ENCODE data around the gene ARHGAP8. TPM values are rescaled to one million over a fixed set of nuclear protein-coding genes. Genes with fewer than 3 reads are reported as not detected.

Gene ARHGAP8
- total and polyA plus RNA-seq, 3 donors from 2014 or later: 9.5 to 15.0 (median 9.7) TPM

GRCh38 chr22:44885806-44886360 lies 133.5 kb downstream of the ARHGAP8 start:
- Histone ChIP-seq H3K9me3 (no peaks in the 10 kb centered on the region), H3K27me3 (no peaks in the 10 kb centered on the region), H3K27ac (no peak overlapping the region), H3K4me1 (no peaks in the 10 kb centered on the region), H3K4me3 (no peak overlapping the region), H3K36me3 (ENCODE audit: low read depth, missing control alignments) (no peaks in the 10 kb centered on the region)
- DNase-seq: no peak
- WGBS, 2 donors: 90 to 91% methylated on average over 8 to 14 of the region's 14 CpGs
- TF ChIP-seq POLR2A (IDR thresholded peaks at IDR 0.05) (no peak), CTCF (IDR thresholded peaks at IDR 0.05) (no peak)
- intact Hi-C loops (cut with DNase I; ENCODE audit: low total_unique reads): no loop called here

- no peak for DNase-seq
- no peak for TF ChIP-seq POLR2A (IDR thresholded peaks at IDR 0.05)
- Histone ChIP-seq H3K4me3 (no peak overlapping the region), H3K4me1 (no peaks in the 10 kb centered on the region), H3K9me3 (no peaks in the 10 kb centered on the region), H3K27me3 (no peaks in the 10 kb centered on the region), H3K36me3 (ENCODE audit: low read depth, missing control alignments) (no peaks in the 10 kb centered on the region), H3K27ac (no peak overlapping the region)
- 87 to 88% methylated on average over 14 to 15 of the region's 16 CpGs for WGBS, 2 donors
- intact Hi-C loops (cut with DNase I; ENCODE audit: low total_unique reads): no loop called here
Observed at GRCh38 chr22:44887941-44888366, 135.6 kb downstream of the ARHGAP8 start.

- 85 to 86% methylated on average over 7 to 14 of the region's 14 CpGs for WGBS, 2 donors
- Histone ChIP-seq H3K4me1 (no peaks in the 10 kb centered on the region), H3K4me3 (no peak overlapping the region), H3K36me3 (ENCODE audit: low read depth, missing control alignments) (no peaks in the 10 kb centered on the region), H3K27me3 (no peaks in the 10 kb centered on the region), H3K9me3 (no peaks in the 10 kb centered on the region), H3K27ac (no peak overlapping the region)
- intact Hi-C loops (cut with DNase I; ENCODE audit: low total_unique reads): no loop called here
- TF ChIP-seq POLR2A (IDR thresholded peaks at IDR 0.05): no peak
- no peak for DNase-seq
Observed at GRCh38 chr22:44888491-44889254, 136.3 kb downstream of the ARHGAP8 start.

GRCh38 chr22:44889255-44889878 lies 137.0 kb downstream of the ARHGAP8 start:
- no peaks in the 10 kb centered on the region for H3K9me3 ChIP-seq
- H3K36me3 ChIP-seq (ENCODE audit: low read depth, missing control alignments): no peaks in the 10 kb centered on the region
- WGBS, 2 donors: 81 to 85% methylated on average over 12 to 14 of the region's 14 CpGs
- no peaks in the 10 kb centered on the region for H3K4me1 ChIP-seq
- intact Hi-C loops (cut with DNase I; ENCODE audit: low total_unique reads): no loop called here
- TF ChIP-seq CTCF (IDR thresholded peaks at IDR 0.05) (no peak), POLR2A (IDR thresholded peaks at IDR 0.05) (no peak)
- H3K4me3 ChIP-seq: no peak overlapping the region
- no peak for DNase-seq
- no peaks in the 10 kb centered on the region for H3K27me3 ChIP-seq
- no peak overlapping the region for H3K27ac ChIP-seq

- TF ChIP-seq POLR2A (IDR thresholded peaks at IDR 0.05): no peak
- TF ChIP-seq CTCF (IDR thresholded peaks at IDR 0.05): no peak
- no peaks in the 10 kb centered on the region for H3K27me3 ChIP-seq
- WGBS, 2 donors: 92 to 97% methylated on average over 10 to 20 of the region's 20 CpGs
- no peaks in the 10 kb centered on the region for H3K9me3 ChIP-seq
- no peak overlapping the region for H3K4me3 ChIP-seq
- no peaks in the 10 kb centered on the region for H3K4me1 ChIP-seq
- no peak for DNase-seq
- H3K36me3 ChIP-seq (ENCODE audit: low read depth, missing control alignments): no peaks in the 10 kb centered on the region
- intact Hi-C loops (cut with DNase I; ENCODE audit: low total_unique reads): no loop called here
- no peak overlapping the region for H3K27ac ChIP-seq
Observed at GRCh38 chr22:44890416-44891292, 138.3 kb downstream of the ARHGAP8 start.
